Measurements from ENCODE around the gene TUBA4A. TPM values are rescaled to one million over a fixed set of nuclear protein-coding genes. Genes with fewer than 3 reads are reported as not detected.
"Not testable (repeated sequence)": the region's sequence is repeated elsewhere in the genome, so short reads cannot be mapped to it uniquely, and the experiment has no call there.

The TUBA4A gene
- polyA plus RNA-seq, 2 donors, result 89.0 to 161 TPM

- not testable (repeated sequence) for H3K4me3 ChIP-seq (ENCODE audit: low read depth in 1 of 2, low read length in 2 of 2); H3K27me3 ChIP-seq (ENCODE audit: control insufficient read depth in 1 of 2, insufficient read depth in 2 of 2, low read length in 2 of 2); H3K27ac ChIP-seq (ENCODE audit: low read depth in 2 of 2, low read length in 1 of 2); H3K4me1 ChIP-seq (ENCODE audit: control insufficient read depth in 2 of 2, insufficient read depth in 2 of 2, low read length in 1 of 2); H3K9me3 ChIP-seq (ENCODE audit: control insufficient read depth in 2 of 2, insufficient read depth in 1 of 2, low read depth in 1 of 2, low read length in 1 of 2); H3K36me3 ChIP-seq (ENCODE audit: control insufficient read depth in 2 of 2, insufficient read depth in 2 of 2, low read length in 1 of 2)
- WGBS, 2 donors, result 77 to 81% methylated on average over 24 to 25 of the region's 26 CpGs
These were observed 53.0 kb downstream of the TUBA4A start for GRCh38 chr2:219200502-219201326.

Other genes starting within 250 kb of the TUBA4A start
- under 1 TPM in 1 of 2 donors, not detected in 1; 0.01 TPM for gene CFAP65, start 212.4 kb downstream of the TUBA4A start, polyA plus RNA-seq
- gene IHH, start 193.0 kb downstream of the TUBA4A start, polyA plus RNA-seq, result under 1 TPM; 0.06 to 0.31 TPM
- 1 to 10 TPM; 4.4 to 5.9 TPM for gene NHEJ1, start 93.1 kb downstream of the TUBA4A start, polyA plus RNA-seq
- 1 to 10 TPM; 1.2 to 3.4 TPM for gene SLC23A3, start 83.9 kb downstream of the TUBA4A start, polyA plus RNA-seq
- 10 to 100 TPM; 39.5 to 50.6 TPM for gene CNPPD1, start 77.0 kb downstream of the TUBA4A start, polyA plus RNA-seq
- gene RETREG2, start 75.6 kb downstream of the TUBA4A start, polyA plus RNA-seq, result 10 to 100 TPM; 28.4 to 38.6 TPM
- gene ZFAND2B, start 47.1 kb downstream of the TUBA4A start, polyA plus RNA-seq, result 10 to 100 TPM; 45.2 to 53.6 TPM
- 10 to 100 TPM; 24.5 to 45.2 TPM for gene ABCB6, start 35.0 kb downstream of the TUBA4A start, polyA plus RNA-seq
- gene ATG9A, start 24.3 kb downstream of the TUBA4A start, polyA plus RNA-seq, result 10 to 100 TPM; 20.8 to 28.4 TPM
- 10 to 100 TPM; 20.4 to 40.7 TPM for gene ANKZF1, start 24.1 kb downstream of the TUBA4A start, polyA plus RNA-seq
- 1 to 10 TPM; 1.6 to 1.9 TPM for gene GLB1L, start 8.5 kb downstream of the TUBA4A start, polyA plus RNA-seq
- gene STK16, start 8.4 kb downstream of the TUBA4A start, polyA plus RNA-seq, result 10 to 100 TPM; 20.4 to 33.3 TPM
- gene TUBA4B, start 675 bp downstream of the TUBA4A start, polyA plus RNA-seq, result under 1 TPM in 1 of 2 donors, not detected in 1; 0.02 TPM
- 10 to 100 TPM; 42.4 to 47.8 TPM for gene DNAJB2, start 25.4 kb upstream of the TUBA4A start, polyA plus RNA-seq
- under 1 TPM; 0.02 to 0.14 TPM for gene PTPRN, start 55.5 kb upstream of the TUBA4A start, polyA plus RNA-seq
- not detected for gene RESP18, start 78.8 kb upstream of the TUBA4A start, polyA plus RNA-seq
- 10 to 100 TPM; 46.2 to 49.6 TPM for gene DNPEP, start 134.0 kb upstream of the TUBA4A start, polyA plus RNA-seq
- gene DES, start 164.5 kb upstream of the TUBA4A start, polyA plus RNA-seq, result 100 to 1,000 TPM; 672 to 686 TPM
- gene SPEG, start 180.9 kb upstream of the TUBA4A start, polyA plus RNA-seq, result 10 to 100 TPM; 22.3 to 37.7 TPM
- 10 to 100 TPM; 18.4 to 25.5 TPM for gene GMPPA, start 245.0 kb upstream of the TUBA4A start, polyA plus RNA-seq